Choroid plexus epithelial cell (primary cell): ENCODE measurements around the gene FAM83F.

ENCODE experiments used
- DNase-seq: peaks from one replicate; pipeline ENCODE4 v3.0.0-alpha.2; 2010; ENCODE audit warnings: low read depth
- H3K4me3 ChIP-seq: 2 replicates; pipeline ENCODE4 v1.5.1; 2011; ENCODE audit warnings: low read depth, mild to moderate bottlenecking, control low read depth, low read length, moderate library complexity
- CTCF ChIP-seq: conservative IDR thresholded peaks from 2 replicates; pipeline ENCODE4 v1.5.1; 2011; ENCODE audit warnings: low read depth, mild to moderate bottlenecking, control low read depth, inconsistent platforms, low read length, moderate library complexity

The FAM83F gene

GRCh38 chr22:40083794-40084193 lies 89.0 kb downstream of the FAM83F start:
- H3K4me3 ChIP-seq, result no peak overlapping the region
- no peak for DNase-seq
- TF ChIP-seq CTCF, result no peak

- no peak overlapping the region for H3K4me3 ChIP-seq
- DNase-seq, result no peak
- no peak for TF ChIP-seq CTCF
These were observed 89.5 kb downstream of the FAM83F start for GRCh38 chr22:40084246-40084645.

- TF ChIP-seq CTCF, result no peak
- no peak overlapping the region for H3K4me3 ChIP-seq
- DNase-seq, result no peak
These were observed 94.1 kb downstream of the FAM83F start for GRCh38 chr22:40088818-40089217.
